ENCODE data around the gene YIF1B. TPM values are rescaled to one million over a fixed set of nuclear protein-coding genes. Genes with fewer than 3 reads are reported as not detected.

The YIF1B gene
- total and polyA plus RNA-seq, 4 donors = 34.1 to 74.1 (median 42.9) TPM

GRCh38 chr19:38333245-38333644 lies 17.5 kb upstream of the YIF1B start:
- H3K9me3 ChIP-seq (ENCODE audit: control insufficient read depth in 4 of 4, low read length in 3 of 4) = no peaks in the 10 kb centered on the region
- no peaks in the 10 kb centered on the region for H3K36me3 ChIP-seq (ENCODE audit: control insufficient read depth in 4 of 4, insufficient read depth in 3 of 4, low read depth in 1 of 4, low read length in 3 of 4)
- H3K27ac ChIP-seq (ENCODE audit: low read depth in 1 of 2, low read length in 2 of 2) = no peak overlapping the region
- H3K27me3 ChIP-seq (ENCODE audit: control insufficient read depth in 4 of 4, insufficient read depth in 4 of 4, low read length in 3 of 4) = no peaks in the 10 kb centered on the region
- no peak overlapping the region for H3K9ac ChIP-seq (ENCODE audit: low read depth in 1 of 2, low read length in 2 of 2)
- no peak for DNase-seq (ENCODE audit: low spot score)
- peaks cover 3 to 15% (median 4%) of the 10 kb centered on the region in 4 donors for H3K4me1 ChIP-seq (ENCODE audit: control insufficient read depth in 4 of 4, insufficient read depth in 4 of 4, low read length in 3 of 4)
- WGBS = 85% methylated on average over 9 of the region's 9 CpGs
- no peak overlapping the region for H3K4me3 ChIP-seq (ENCODE audit: low read depth in 1 of 3, low read length in 3 of 3)
- TF ChIP-seq EGR1 (IDR thresholded peaks at IDR 0.05; ENCODE audit: low read depth in 2 of 2) = no peak
- TF ChIP-seq HNF4G (IDR thresholded peaks at IDR 0.05) = no peak
- TF ChIP-seq ATF3 (IDR thresholded peaks at IDR 0.05) = no peak
- no peak for TF ChIP-seq TAF1 (conservative IDR thresholded peaks at IDR 0.05)
- TF ChIP-seq RXRA (IDR thresholded peaks at IDR 0.05) = no peak
- TF ChIP-seq FOXA1 (IDR thresholded peaks at IDR 0.05) = no peak
- no peak for TF ChIP-seq REST (IDR thresholded peaks at IDR 0.05)
- TF ChIP-seq NR2F2 (IDR thresholded peaks at IDR 0.05) = no peak
- no peak for TF ChIP-seq HNF4A (conservative IDR thresholded peaks at IDR 0.05)
- no peak for TF ChIP-seq CTCF (IDR thresholded peaks at IDR 0.05; ENCODE audit: low read depth, low read length, missing input control)
- no peak for TF ChIP-seq ZBTB33 (IDR thresholded peaks at IDR 0.05)
- no peak for TF ChIP-seq SP1 (IDR thresholded peaks at IDR 0.05)
- no peak for TF ChIP-seq GABPA (IDR thresholded peaks at IDR 0.05 in 1 of 2, conservative IDR thresholded peaks at IDR 0.05 in 1 of 2)

GRCh38 chr19:38331728-38332127 lies 16.0 kb upstream of the YIF1B start:
- no peak for DNase-seq (ENCODE audit: low spot score)
- H3K4me1 ChIP-seq (ENCODE audit: control insufficient read depth in 4 of 4, insufficient read depth in 4 of 4, low read length in 3 of 4) = peaks cover 0 to 9% (median 0%) of the 10 kb centered on the region in 4 donors
- H3K9me3 ChIP-seq (ENCODE audit: control insufficient read depth in 4 of 4, low read length in 3 of 4) = no peaks in the 10 kb centered on the region
- H3K27ac ChIP-seq (ENCODE audit: low read depth in 1 of 2, low read length in 2 of 2) = no peak overlapping the region
- WGBS = 76% methylated on average over 1 of the region's 1 CpG
- H3K36me3 ChIP-seq (ENCODE audit: control insufficient read depth in 4 of 4, insufficient read depth in 3 of 4, low read depth in 1 of 4, low read length in 3 of 4) = peaks cover 0 to 10% (median under 1%) of the 10 kb centered on the region in 4 donors
- H3K9ac ChIP-seq (ENCODE audit: low read depth in 1 of 2, low read length in 2 of 2) = no peak overlapping the region
- H3K27me3 ChIP-seq (ENCODE audit: control insufficient read depth in 4 of 4, insufficient read depth in 4 of 4, low read length in 3 of 4) = no peaks in the 10 kb centered on the region
- TF ChIP-seq NR2F2 (IDR thresholded peaks at IDR 0.05) (no peak), EGR1 (IDR thresholded peaks at IDR 0.05; ENCODE audit: low read depth in 2 of 2) (no peak), FOXA2 (IDR thresholded peaks at IDR 0.05) (no peak), RAD21 (IDR thresholded peaks at IDR 0.05) (no peak), REST (IDR thresholded peaks at IDR 0.05) (no peak), TAF1 (conservative IDR thresholded peaks at IDR 0.05) (no peak), YY1 (IDR thresholded peaks at IDR 0.05) (no peak), GABPA (IDR thresholded peaks at IDR 0.05 in 1 of 2, conservative IDR thresholded peaks at IDR 0.05 in 1 of 2) (no peak), RXRA (IDR thresholded peaks at IDR 0.05) (no peak), SP1 (IDR thresholded peaks at IDR 0.05) (no peak)
- H3K4me3 ChIP-seq (ENCODE audit: low read depth in 1 of 3, low read length in 3 of 3) = no peak overlapping the region
